Endothelial cell of umbilical vein (primary cell): ENCODE measurements around the gene KLC1. TPM values are rescaled to one million over a fixed set of nuclear protein-coding genes. Genes with fewer than 3 reads are reported as not detected.

Experiments
- BruUV-seq: library from RNA; stranded (reverse); fragments of 400-500 nt; replicated peaks from 2 replicates; lab custom pipeline; 2021; lab: Mats Ljungman, UMichigan
- CTCF ChIA-PET: fragments of 300-600, 350-600 bp; sonication (Branson Sonifier 250); formaldehyde crosslinking; loops from one replicate; lab custom pipeline; 2021; ENCODE audit warnings: antibody characterized with exemption, inconsistent platforms; lab: Charles Lee
- POLR2A ChIA-PET: fragments of 300-600, 350-600 bp; sonication (Branson Sonifier 250); formaldehyde crosslinking; loops from one replicate; lab custom pipeline; 2021; ENCODE audit warnings: antibody characterized with exemption, inconsistent platforms; lab: Charles Lee
- DNase-seq: peaks from one replicate; pipeline ENCODE4 v3.0.0-alpha.2; 2011; ENCODE audit warnings: low read depth, low spot score
- FAIRE-seq: peaks from 2 replicates; lab custom pipeline; 2011; peaks lifted over from hg19 to GRCh38; lab: Jason Lieb, UNC
- H2AFZ ChIP-seq: 2 replicates; pipeline ENCODE4 v1.6.0; 2012; ENCODE audit warnings: low read depth, low read length, control low read depth, inconsistent platforms
- H3K27ac ChIP-seq: 2 replicates; pipeline ENCODE4 v1.5.1; 2011; ENCODE audit warnings: low read depth, mild to moderate bottlenecking, control low read depth, low read length, moderate library complexity; ENCODE audit not compliant: insufficient read depth
- H3K27me3 ChIP-seq, 2 experiments: 2 replicates each; pipeline versions ENCODE4 v1.6.0 to v1.6.1; 2011; ENCODE audit warnings: low read length in 2 of 2, mixed read lengths in 1 of 2; ENCODE audit not compliant: control insufficient read depth in 2 of 2, insufficient read depth in 2 of 2
- H3K36me3 ChIP-seq, 2 experiments: 2 replicates in 1 of 2; 3 replicates in 1 of 2; pipeline ENCODE4 v1.5.1; 2011; ENCODE audit warnings: low read length in 2 of 2, mild to moderate bottlenecking in 1 of 2, moderate library complexity in 1 of 2; ENCODE audit not compliant: control insufficient read depth in 2 of 2, insufficient read depth in 2 of 2; ENCODE audit errors: extremely low read depth in 1 of 2
- H3K4me1 ChIP-seq: 3 replicates; pipeline ENCODE4 v1.5.1; 2011; ENCODE audit warnings: mild to moderate bottlenecking, low read length; ENCODE audit not compliant: control insufficient read depth, insufficient read depth; ENCODE audit errors: extremely low read depth
- H3K4me2 ChIP-seq: 2 replicates; pipeline ENCODE4 v1.6.1; 2011; ENCODE audit warnings: low read length, control low read depth, mixed read lengths; ENCODE audit not compliant: insufficient read depth
- H3K4me3 ChIP-seq, 3 experiments: fragments of 200-600 bp in 1 of 3; sonication (generic), shearing (Covaris generic) in 1 of 3; replicated peaks in 1 of 3; 2 replicates each; pipeline ENCODE4 v1.5.1; 2011 to 2016; ENCODE audit warnings: control low read depth in 3 of 3, low read length in 3 of 3, mild to moderate bottlenecking in 2 of 3, inconsistent platforms in 1 of 3, low read depth in 1 of 3, moderate library complexity in 1 of 3; ENCODE audit not compliant: insufficient read depth in 1 of 3
- H3K79me2 ChIP-seq: 2 replicates; pipeline ENCODE4 v1.6.0; 2012; ENCODE audit warnings: low read length, inconsistent platforms; ENCODE audit not compliant: control insufficient read depth, insufficient read depth
- H3K9ac ChIP-seq: replicated peaks from 2 replicates; pipeline ENCODE3; 2011; ENCODE audit warnings: low read length, control low read depth; ENCODE audit not compliant: insufficient read depth; ENCODE audit errors: extremely low read depth
- H3K9me1 ChIP-seq: replicated peaks from 3 replicates; pipeline ENCODE4 v1.6.0; 2011; ENCODE audit warnings: mild to moderate bottlenecking, low read length; ENCODE audit not compliant: control insufficient read depth, insufficient read depth; ENCODE audit errors: extremely low read depth
- H3K9me3 ChIP-seq: replicated peaks from 2 replicates; pipeline ENCODE4 v1.5.1; 2012; ENCODE audit warnings: low read length, inconsistent platforms; ENCODE audit not compliant: control insufficient read depth, insufficient read depth
- H4K20me1 ChIP-seq: replicated peaks from 2 replicates; pipeline ENCODE3; 2011; ENCODE audit warnings: mild to moderate bottlenecking, low read length; ENCODE audit not compliant: control insufficient read depth, insufficient read depth; ENCODE audit errors: extremely low read depth
- EZH2 ChIP-seq: IDR thresholded peaks from 2 replicates; pipeline ENCODE4 v1.6.1; 2012; ENCODE audit warnings: borderline replicate concordance, low read depth, mild to moderate bottlenecking, moderate library complexity, low read length, inconsistent platforms; ENCODE audit not compliant: severe bottlenecking
- FOS ChIP-seq: IDR thresholded peaks from 2 replicates; pipeline ENCODE4 v1.6.1; 2011; ENCODE audit warnings: mild to moderate bottlenecking, low read length, moderate library complexity, borderline replicate concordance; ENCODE audit not compliant: insufficient read depth
- GATA2 ChIP-seq: IDR thresholded peaks from 2 replicates; pipeline ENCODE4 v1.7.0; 2011; ENCODE audit warnings: low read depth, mild to moderate bottlenecking, moderate library complexity, mixed read lengths, low read length; ENCODE audit not compliant: insufficient read length, insufficient read depth
- JUN ChIP-seq: IDR thresholded peaks from 2 replicates; pipeline ENCODE4 v1.6.1; 2011; ENCODE audit warnings: borderline replicate concordance, low read depth; ENCODE audit not compliant: insufficient read length, insufficient read depth
- MYC ChIP-seq: IDR thresholded peaks from one replicate; pipeline ENCODE4 v1.6.1; 2011; ENCODE audit warnings: mild to moderate bottlenecking, low read depth, low read length
- POLR2A ChIP-seq: IDR thresholded peaks from 2 replicates; pipeline ENCODE4 v1.6.1; 2012; ENCODE audit warnings: low read depth, mild to moderate bottlenecking, control low read depth, low read length
- POLR2AphosphoS5 ChIP-seq: IDR thresholded peaks from 2 replicates; pipeline ENCODE4 v1.6.1; 2012; ENCODE audit warnings: low read depth, mild to moderate bottlenecking, control low read depth, low read length, moderate library complexity; ENCODE audit not compliant: insufficient read depth
- dilution Hi-C: fragments of 300-500 bp; cut with MboI; formaldehyde crosslinking; loops from one replicate; pipeline ENCODE4 v1.15.0; 2019; ENCODE audit warnings: low sequenced_read_pairs; ENCODE audit not compliant: extremely low pct_ligation_motif_present
- intact Hi-C: fragments of 100-400 bp; cut with micrococcal nuclease; formaldehyde crosslinking; loops from one replicate; pipeline ENCODE4 v1.10.0; 2022
- polyA plus RNA-seq, 4 experiments: library from polyadenylated mRNA; depleted of rRNA in 3 of 4; stranded (reverse) in 3 of 4; unstranded in 1 of 4; fragments of >200 nt; gene quantifications; 2 replicates each; pipeline versions ENCODE4 v1.2.1 to v1.2.3, GENCODE V29; 2011 to 2012; ENCODE audit warnings: missing spikeins in 1 of 4
- total RNA-seq: library from RNA; stranded (reverse); gene quantifications from 2 replicates; pipeline ENCODE4 v1.2.3, GENCODE V29; 2021
- TF ChIP-seq, protein P1 (sequence below): IDR thresholded peaks from 2 replicates; pipeline ENCODE4 v1.6.1; 2011; ENCODE audit not compliant: insufficient read depth, insufficient read length
- TF ChIP-seq, protein P2 (sequence below), 2 donors: IDR thresholded peaks; 1 replicate in 1 of 2; 2 replicates in 1 of 2; pipeline ENCODE4 v1.5.1; 2011; ENCODE audit warnings: low read length in 2 of 2, mild to moderate bottlenecking in 2 of 2, moderate library complexity in 2 of 2, control low read depth in 1 of 2, inconsistent platforms in 1 of 2, low read depth in 1 of 2; ENCODE audit not compliant: insufficient read depth in 1 of 2; ENCODE audit errors: extremely low read depth in 1 of 2

KLC1 gene
- total and polyA plus RNA-seq, 2 donors (not counting 3 experiments of a cell fraction or from before 2014, with no cell fraction given): 124 to 233 TPM

DNA sequence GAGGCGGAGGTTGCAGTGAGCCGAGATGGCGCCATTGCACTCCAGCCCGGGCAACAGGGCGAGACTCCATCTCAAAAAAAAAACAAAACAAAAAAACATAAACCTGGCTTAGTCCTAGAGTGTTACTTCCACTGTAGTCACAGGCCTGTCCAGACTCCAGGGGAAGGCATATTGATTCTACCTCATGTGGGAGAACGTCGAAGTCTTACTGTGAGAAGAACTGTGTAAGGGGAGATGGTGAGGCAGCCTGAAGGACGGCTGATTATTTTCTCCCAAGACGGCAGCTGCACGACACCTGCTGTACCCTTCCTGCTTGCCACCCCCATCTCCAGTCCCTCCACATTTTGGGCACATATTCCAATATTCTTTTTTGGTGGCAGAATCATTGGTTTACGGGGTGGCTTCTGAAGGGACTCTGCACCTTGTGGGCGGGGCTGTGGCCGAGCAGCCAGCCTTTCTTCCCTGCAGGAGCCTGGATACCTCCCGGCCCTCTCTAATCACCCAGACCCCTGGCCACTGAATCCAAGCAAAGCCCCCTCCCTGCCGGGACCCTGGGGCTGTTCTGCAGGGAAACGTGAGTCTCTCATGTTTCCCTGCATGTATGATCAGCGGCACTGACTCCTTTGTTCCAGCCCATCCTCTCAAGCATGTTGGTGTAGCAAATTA, 12.2 kb upstream of the KLC1 start:
- intact Hi-C loops: no loop called here
- no TSS peak for BruUV-seq
- dilution Hi-C loops: no loop called here
- ChIA-PET CTCF (no interaction called here), POLR2A (no interaction called here)
- Histone ChIP-seq H3K27ac (no peak overlapping the region), H3K9me3 (no peaks in the 10 kb centered on the region), H3K27me3 (no peaks in the 10 kb centered on the region), H4K20me1 (no peaks in the 10 kb centered on the region), H3K36me3 (no peaks in the 10 kb centered on the region), H3K4me2 (no peak overlapping the region), H3K9me1 (no peaks in the 10 kb centered on the region), H3K9ac (no peak overlapping the region), H3K4me1 (no peaks in the 10 kb centered on the region), H2AFZ (no peak overlapping the region), H3K4me3 (no peak overlapping the region), H3K79me2 (no peaks in the 10 kb centered on the region)
- no peak for TF ChIP-seq JUN
- no peak for TF ChIP-seq FOS
- TF ChIP-seq POLR2A: no peak
- TF ChIP-seq, protein P1, sequence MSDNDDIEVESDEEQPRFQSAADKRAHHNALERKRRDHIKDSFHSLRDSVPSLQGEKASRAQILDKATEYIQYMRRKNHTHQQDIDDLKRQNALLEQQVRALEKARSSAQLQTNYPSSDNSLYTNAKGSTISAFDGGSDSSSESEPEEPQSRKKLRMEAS: no peak
- no peak for TF ChIP-seq GATA2
- TF ChIP-seq EZH2: no peak
- no peak for TF ChIP-seq MYC
- TF ChIP-seq POLR2AphosphoS5: no peak
- TF ChIP-seq, protein P2, sequence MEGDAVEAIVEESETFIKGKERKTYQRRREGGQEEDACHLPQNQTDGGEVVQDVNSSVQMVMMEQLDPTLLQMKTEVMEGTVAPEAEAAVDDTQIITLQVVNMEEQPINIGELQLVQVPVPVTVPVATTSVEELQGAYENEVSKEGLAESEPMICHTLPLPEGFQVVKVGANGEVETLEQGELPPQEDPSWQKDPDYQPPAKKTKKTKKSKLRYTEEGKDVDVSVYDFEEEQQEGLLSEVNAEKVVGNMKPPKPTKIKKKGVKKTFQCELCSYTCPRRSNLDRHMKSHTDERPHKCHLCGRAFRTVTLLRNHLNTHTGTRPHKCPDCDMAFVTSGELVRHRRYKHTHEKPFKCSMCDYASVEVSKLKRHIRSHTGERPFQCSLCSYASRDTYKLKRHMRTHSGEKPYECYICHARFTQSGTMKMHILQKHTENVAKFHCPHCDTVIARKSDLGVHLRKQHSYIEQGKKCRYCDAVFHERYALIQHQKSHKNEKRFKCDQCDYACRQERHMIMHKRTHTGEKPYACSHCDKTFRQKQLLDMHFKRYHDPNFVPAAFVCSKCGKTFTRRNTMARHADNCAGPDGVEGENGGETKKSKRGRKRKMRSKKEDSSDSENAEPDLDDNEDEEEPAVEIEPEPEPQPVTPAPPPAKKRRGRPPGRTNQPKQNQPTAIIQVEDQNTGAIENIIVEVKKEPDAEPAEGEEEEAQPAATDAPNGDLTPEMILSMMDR (IDR thresholded peaks at IDR 0.05; ENCODE audit: extremely low read depth in 1 of 2, insufficient read depth in 1 of 2, low read depth in 1 of 2, low read length in 2 of 2): no peak
- FAIRE-seq: no peak
- no peak for DNase-seq
